Upper lobe of left lung (tissue), 6 donors: ENCODE results near the gene ZFHX3. TPM values are rescaled to one million over a fixed set of nuclear protein-coding genes. Genes with fewer than 3 reads are reported as not detected.

Source experiments
- ATAC-seq, 2 donors: fragments of 200-7000 bp; cut with Tn5 transposase; one replicate each; pipeline ENCODE4 v1.9.1; 2022; ENCODE audit warnings: mild to moderate bottlenecking in 2 of 2, moderate library complexity in 2 of 2; ENCODE audit not compliant: low FRiP score in 2 of 2
- DNase-seq, 2 donors: peaks; one replicate each; pipeline ENCODE4 v3.0.0-alpha.2; 2019 to 2020
- H3K27ac ChIP-seq, 4 donors: fragments of 200-600 bp; sonication (generic); one replicate each; pipeline ENCODE4 v1.5.1; 2016 to 2019
- H3K27me3 ChIP-seq, 4 donors: fragments of 200-600 bp; sonication (generic); one replicate each; pipeline ENCODE4 v1.5.1; 2017 to 2019
- H3K36me3 ChIP-seq, 4 donors: fragments of 200-600 bp; sonication (generic); one replicate each; pipeline ENCODE4 v1.5.1; 2016 to 2019
- H3K4me1 ChIP-seq, 4 donors: fragments of 200-600 bp; sonication (generic); one replicate each; pipeline ENCODE4 v1.5.1; 2018 to 2019
- H3K4me3 ChIP-seq, 4 donors: fragments of 200-600 bp; sonication (generic); one replicate each; pipeline ENCODE4 v1.5.1; 2017 to 2019; ENCODE audit warnings: mild to moderate bottlenecking in 2 of 4, moderate library complexity in 1 of 4
- H3K9me3 ChIP-seq, 4 donors: fragments of 200-600 bp; sonication (generic); one replicate each; pipeline ENCODE4 v1.5.1; 2018 to 2019
- CTCF ChIP-seq, 6 experiments: fragments of 450-650 bp in 4 of 6; fragments of 200-600 bp in 2 of 6; sonication (generic) in 2 of 6; IDR thresholded peaks; one replicate each; pipeline ENCODE4 v1.5.1; 2016 to 2019; ENCODE audit warnings: antibody characterized with exemption in 6 of 6
- EP300 ChIP-seq, 4 donors: sonication (generic); formaldehyde crosslinking; IDR thresholded peaks; one replicate each; pipeline ENCODE4 v1.5.1; 2017; ENCODE audit warnings: antibody characterized with exemption in 4 of 4, control low read depth in 2 of 4
- POLR2A ChIP-seq, 4 donors: fragments of 450-650 bp; IDR thresholded peaks; one replicate each; pipeline ENCODE4 v1.5.1; 2016 to 2017; ENCODE audit warnings: antibody characterized with exemption in 4 of 4, mild to moderate bottlenecking in 2 of 4
- POLR2AphosphoS5 ChIP-seq, 2 donors: sonication (generic); formaldehyde crosslinking; IDR thresholded peaks; one replicate each; pipeline ENCODE4 v1.5.1; 2017; ENCODE audit warnings: antibody characterized with exemption in 2 of 2
- WGBS, 2 donors: methylation state at CpG; one replicate each; pipeline ENCODE4 v1.1.5; 2017 to 2018; 5-methylcytosine and 5-hydroxymethylcytosine counted together
- total RNA-seq, 6 donors: library from RNA; depleted of rRNA in 4 of 6; stranded (reverse); fragments of >200 nt in 4 of 6; gene quantifications; one replicate each; pipeline versions ENCODE4 v1.1.0 to v1.2.1, GENCODE V29; 2016 to 2021
- donor health status: DM: no; HTN: no; CAD: no; lungs with moderate emphysema.
- donor health status: DM: no; HTN: yes; CAD: no; lungs with severe emphysema.

The ZFHX3 gene
- total RNA-seq, 6 donors from 2014 or later: 22.4 to 40.3 (median 27.0) TPM

GRCh38 chr16:73058616-73059409 is 10.9 kb upstream of the ZFHX3 start:
- Histone ChIP-seq H3K9me3 (no peaks in the 10 kb centered on the region), H3K36me3 (no peaks in the 10 kb centered on the region), H3K27ac (peak overlapping the region; percentile 93 to 98 (median 95)), H3K4me3 (peak overlapping the region; percentile 81 to 91 (median 84)), H3K27me3 (peaks cover 0 to 16% (median 8%) of the 10 kb centered on the region in 4 donors), H3K4me1 (peaks cover 36 to 52% (median 43%) of the 10 kb centered on the region in 4 donors)
- DNase-seq (peak in 1 of 2 donors; percentile 93), ATAC-seq (peak in 1 of 2 donors; percentile 9)
- TF ChIP-seq CTCF (IDR thresholded peaks at IDR 0.05) (no peak), POLR2AphosphoS5 (IDR thresholded peaks at IDR 0.05) (no peak), POLR2A (IDR thresholded peaks at IDR 0.05) (no peak), EP300 (IDR thresholded peaks at IDR 0.05) (no peak)
- WGBS, 2 donors: 1% methylated on average over 28 to 48 of the region's 72 CpGs

- no peaks in the 10 kb centered on the region for H3K9me3 ChIP-seq
- 1 to 3% methylated on average over 34 to 42 of the region's 61 CpGs for WGBS, 2 donors
- TF ChIP-seq POLR2A (IDR thresholded peaks at IDR 0.05) (peak in 1 of 4 donors; percentile 16), CTCF (IDR thresholded peaks at IDR 0.05) (peak in 1 of 6 experiments; percentile 7), EP300 (IDR thresholded peaks at IDR 0.05) (no peak), POLR2AphosphoS5 (IDR thresholded peaks at IDR 0.05) (no peak)
- DNase-seq: peak in 1 of 2 donors; percentile 94
- H3K4me1 ChIP-seq: peaks cover 38 to 56% (median 47%) of the 10 kb centered on the region in 4 donors
- H3K36me3 ChIP-seq: no peaks in the 10 kb centered on the region
- peak in 1 of 2 donors; percentile 64 for ATAC-seq
- H3K27ac ChIP-seq: peak overlapping the region; percentile 93 to 98 (median 95)
- peaks cover 0 to 11% (median 5%) of the 10 kb centered on the region in 4 donors for H3K27me3 ChIP-seq
- peak overlapping the region; percentile 81 to 91 (median 84) for H3K4me3 ChIP-seq
These were observed 10.3 kb upstream of the ZFHX3 start for GRCh38 chr16:73058221-73058615.

- ATAC-seq: peak in 1 of 2 donors; percentile 51
- 2 to 4% methylated on average over 29 to 31 of the region's 101 CpGs for WGBS, 2 donors
- H3K9me3 ChIP-seq: no peaks in the 10 kb centered on the region
- peaks cover 38 to 60% (median 53%) of the 10 kb centered on the region in 4 donors for H3K4me1 ChIP-seq
- peak overlapping the region; percentile 44 to 91 (median 82) for H3K4me3 ChIP-seq
- H3K27ac ChIP-seq: peak overlapping the region; percentile 93 to 98 (median 95)
- H3K27me3 ChIP-seq: peaks cover 0 to 4% (median 2%) of the 10 kb centered on the region in 4 donors
- TF ChIP-seq POLR2AphosphoS5 (IDR thresholded peaks at IDR 0.05) (no peak), POLR2A (IDR thresholded peaks at IDR 0.05) (peak in 2 of 4 donors; percentile 41 to 68), CTCF (IDR thresholded peaks at IDR 0.05) (peak in 4 of 6 experiments; percentile 25 to 39 (median 32))
- DNase-seq: peak in 1 of 2 donors; percentile 89
- H3K36me3 ChIP-seq: no peaks in the 10 kb centered on the region
These were observed 9.6 kb upstream of the ZFHX3 start for GRCh38 chr16:73057291-73058210.

- Histone ChIP-seq H3K4me1 (peaks cover 38 to 61% (median 56%) of the 10 kb centered on the region in 4 donors), H3K9me3 (no peaks in the 10 kb centered on the region), H3K27me3 (no peaks in the 10 kb centered on the region), H3K4me3 (peak overlapping the region in 3 of 4 donors; percentile 81 to 91 (median 82)), H3K27ac (peak overlapping the region; percentile 93 to 98 (median 95)), H3K36me3 (no peaks in the 10 kb centered on the region)
- WGBS, 2 donors: 39 to 59% methylated on average over 6 of the region's 6 CpGs
- TF ChIP-seq POLR2A (IDR thresholded peaks at IDR 0.05) (no peak), POLR2AphosphoS5 (IDR thresholded peaks at IDR 0.05) (no peak), CTCF (IDR thresholded peaks at IDR 0.05) (no peak), EP300 (IDR thresholded peaks at IDR 0.05) (no peak)
- DNase-seq (no peak), ATAC-seq (no peak)
These were observed 9.0 kb upstream of the ZFHX3 start for GRCh38 chr16:73056921-73057290.
